ENCODE data around the gene UNC80.

GRCh38 chr2:209933499-209934483, 162.2 kb downstream of the UNC80 start:
- TF ChIP-seq CTCF (conservative IDR thresholded peaks at IDR 0.05; ENCODE audit: low read depth, low read length) (no peak), EZH2 (IDR thresholded peaks at IDR 0.05; ENCODE audit: borderline replicate concordance, low read depth, low read length, poor library complexity, severe bottlenecking) (no peak)
